GM19240 (cell line): ENCODE results near the gene EHD4.
A peak's percentile ranks its signal among the peaks of the same experiment; 100 is the strongest.

ENCODE experiments used
- DNase-seq: peaks from one replicate; pipeline ENCODE4 v3.0.0; 2011; ENCODE audit warnings: low spot score; ENCODE audit not compliant: insufficient read length

EHD4 gene

GRCh38 chr15:41994772-41995475, 22.6 kb upstream of the EHD4 start:
- no peak for DNase-seq

GRCh38 chr15:41994171-41994650, 21.9 kb upstream of the EHD4 start:
- no peak for DNase-seq

- no peak for DNase-seq
Observed at GRCh38 chr15:41993472-41994170, 21.3 kb upstream of the EHD4 start.

GRCh38 chr15:41992803-41993190, 20.4 kb upstream of the EHD4 start:
- no peak for DNase-seq

GRCh38 chr15:41992151-41992802, 19.9 kb upstream of the EHD4 start:
- no peak for DNase-seq

GRCh38 chr15:41990691-41991090, 18.3 kb upstream of the EHD4 start:
- no peak for DNase-seq

- DNase-seq: no peak
Observed at GRCh38 chr15:41990243-41990605, 17.9 kb upstream of the EHD4 start.

- peak; percentile 84 for DNase-seq
Observed at GRCh38 chr15:41989573-41990242, 17.4 kb upstream of the EHD4 start.

GRCh38 chr15:41988896-41989572, 16.7 kb upstream of the EHD4 start:
- DNase-seq: no peak

GRCh38 chr15:41987925-41988275, 15.5 kb upstream of the EHD4 start:
- no peak for DNase-seq

GRCh38 chr15:41987246-41987924, 15.0 kb upstream of the EHD4 start:
- DNase-seq: no peak

- DNase-seq: no peak
Observed at GRCh38 chr15:41985236-41986160, 13.1 kb upstream of the EHD4 start.

- no peak for DNase-seq
Observed at GRCh38 chr15:41984622-41985021, 12.3 kb upstream of the EHD4 start.

- DNase-seq: no peak
Observed at GRCh38 chr15:41983621-41984571, 11.5 kb upstream of the EHD4 start.

GRCh38 chr15:41983221-41983620, 10.9 kb upstream of the EHD4 start:
- DNase-seq: no peak

GRCh38 chr15:41982133-41982930, 10.0 kb upstream of the EHD4 start:
- DNase-seq: no peak

GRCh38 chr15:41981371-41982132, 9.2 kb upstream of the EHD4 start:
- DNase-seq: no peak
